GM11168 (cell line): ENCODE results near the gene RNF215.

ENCODE experiments used
- in situ Hi-C: fragments of 300-500 bp; cut with MboI; formaldehyde crosslinking; loops from one replicate; pipeline ENCODE4 v1.12.0; 2022; ENCODE audit warnings: low sequenced_read_pairs; ENCODE audit not compliant: unreplicated experiment

Gene RNF215

DNA sequence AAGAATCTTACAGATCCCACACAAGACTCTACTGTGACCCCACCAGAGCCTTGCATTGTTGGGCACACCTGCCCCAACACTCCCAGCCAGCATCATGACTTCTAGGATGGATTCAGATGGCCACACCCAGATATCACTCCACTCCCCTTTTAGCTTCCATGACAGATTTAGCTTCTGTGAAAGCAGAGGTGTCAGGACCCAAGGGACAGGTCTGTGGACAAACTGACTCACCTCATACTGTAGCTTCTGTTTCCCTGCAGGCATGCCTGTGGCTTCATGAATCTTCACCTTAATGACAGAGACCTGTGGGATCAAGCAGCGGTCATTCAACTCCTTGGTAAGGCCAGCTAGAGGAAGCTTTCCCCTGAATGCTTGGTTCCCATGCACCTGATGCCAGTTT, 52.0 kb downstream of the RNF215 start:
- in situ Hi-C loops = no loop called here

DNA sequence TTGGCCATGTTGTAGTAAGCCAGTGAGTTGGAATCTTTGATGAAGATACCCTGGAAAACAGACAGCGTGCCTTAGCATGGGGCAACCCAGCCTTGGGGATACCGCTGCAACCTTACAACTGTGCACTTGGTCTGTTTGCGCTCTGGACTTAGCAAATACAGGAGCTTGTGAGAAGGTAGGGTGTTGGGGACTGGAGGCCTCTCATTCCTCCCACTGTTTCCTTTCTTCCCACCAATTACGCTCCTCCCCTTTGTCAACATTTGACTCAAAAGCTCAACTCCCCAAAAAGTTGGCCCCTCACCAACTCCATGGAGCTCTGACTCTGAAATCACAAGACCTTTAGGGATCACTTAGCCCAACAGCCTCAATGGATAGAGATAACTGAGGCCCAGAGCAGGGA, 52.6 kb downstream of the RNF215 start:
- in situ Hi-C loops = no loop called here

DNA sequence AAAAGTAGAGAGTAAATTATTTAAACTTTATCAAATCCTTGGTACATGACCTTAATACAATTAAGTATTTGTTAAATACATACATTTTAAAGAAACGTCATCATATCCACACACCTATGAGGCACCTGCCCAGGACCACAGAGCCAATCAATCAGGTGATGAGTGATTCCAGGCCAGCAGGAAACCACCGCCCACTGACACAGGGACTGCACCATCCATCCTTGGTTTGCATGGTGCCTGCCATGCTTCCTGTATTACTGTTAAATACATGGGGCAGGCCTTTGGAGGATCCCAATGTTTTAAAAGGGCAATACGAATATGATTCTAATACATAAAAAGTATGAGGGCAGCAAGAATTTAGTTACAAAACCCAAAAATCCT, 53.5 kb downstream of the RNF215 start:
- in situ Hi-C loops = no loop called here

DNA sequence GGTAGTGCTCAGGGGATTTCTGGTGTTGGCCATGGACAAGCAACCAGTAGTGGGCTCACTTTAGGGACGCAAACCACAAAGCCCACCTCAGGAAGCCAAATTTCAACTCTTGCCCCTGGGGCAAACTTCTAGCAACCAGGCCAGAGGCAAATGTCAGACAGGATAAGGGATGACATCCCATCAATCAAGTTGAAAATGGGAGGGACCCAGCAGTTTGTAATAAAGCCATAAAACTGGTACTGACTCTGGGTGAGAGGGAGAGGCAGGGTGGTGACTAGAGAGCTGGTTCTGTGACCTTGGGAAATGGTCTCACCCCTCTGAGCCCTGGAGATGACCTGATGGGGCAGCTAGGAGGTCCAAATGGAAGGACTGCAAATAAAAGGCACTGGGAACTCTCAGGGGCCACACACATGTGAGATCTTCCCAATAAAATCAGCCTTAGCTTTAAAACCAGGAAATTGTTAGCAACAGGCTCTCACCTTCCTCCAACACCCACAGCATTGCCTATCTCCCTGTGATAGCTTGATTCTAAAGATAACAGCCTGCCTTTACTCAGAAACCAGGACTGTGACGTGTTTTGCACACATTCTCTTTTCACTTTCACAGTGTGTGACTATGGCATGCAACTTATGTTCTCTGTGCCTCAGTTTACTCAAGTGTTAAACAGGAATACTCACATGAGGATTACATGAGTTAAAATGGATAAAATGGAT, 54.1 kb downstream of the RNF215 start:
- in situ Hi-C loops = no loop called here

DNA sequence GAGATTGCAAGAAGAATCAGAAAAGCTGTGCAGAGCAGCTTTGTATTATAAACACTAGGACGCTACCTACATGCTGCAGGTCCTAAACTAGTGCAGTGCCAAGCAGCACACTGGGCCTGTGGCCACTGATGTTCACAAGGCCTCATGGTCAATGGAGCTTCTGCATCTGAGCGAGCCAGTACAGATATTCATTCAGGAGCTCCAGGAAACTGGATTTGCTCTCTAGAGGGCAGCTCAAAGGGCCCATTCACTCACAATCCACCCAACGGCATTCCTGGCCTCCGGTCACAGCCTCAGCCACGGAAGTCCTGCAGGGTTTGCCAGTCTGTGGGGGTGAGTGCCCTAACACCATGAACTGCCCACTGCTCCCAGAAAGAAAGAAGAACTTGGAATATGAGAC, 54.7 kb downstream of the RNF215 start:
- in situ Hi-C loops = no loop called here
